ENCODE data around the gene BABAM2. TPM values are rescaled to one million over a fixed set of nuclear protein-coding genes. Genes with fewer than 3 reads are reported as not detected.

BABAM2 gene
- total and polyA plus RNA-seq, 4 donors, result 9.9 to 17.0 (median 13.9) TPM

- Histone ChIP-seq H3K36me3 (ENCODE audit: control insufficient read depth in 4 of 4, insufficient read depth in 3 of 4, low read depth in 1 of 4, low read length in 3 of 4) (peaks cover 0 to 1% (median 0%) of the 10 kb centered on the region in 4 donors), H3K27ac (ENCODE audit: low read depth in 1 of 2, low read length in 2 of 2) (no peak overlapping the region), H3K4me3 (ENCODE audit: low read depth in 1 of 3, low read length in 3 of 3) (no peak overlapping the region), H3K9ac (ENCODE audit: low read depth in 1 of 2, low read length in 2 of 2) (no peak overlapping the region), H3K9me3 (ENCODE audit: control insufficient read depth in 4 of 4, low read length in 3 of 4) (no peaks in the 10 kb centered on the region), H3K4me1 (ENCODE audit: control insufficient read depth in 4 of 4, insufficient read depth in 4 of 4, low read length in 3 of 4) (no peaks in the 10 kb centered on the region), H3K27me3 (ENCODE audit: control insufficient read depth in 4 of 4, insufficient read depth in 4 of 4, low read length in 3 of 4) (no peaks in the 10 kb centered on the region)
- no peak for DNase-seq (ENCODE audit: low spot score)
- TF ChIP-seq TAF1 (conservative IDR thresholded peaks at IDR 0.05) (no peak), RAD21 (IDR thresholded peaks at IDR 0.05) (no peak), FOXA2 (IDR thresholded peaks at IDR 0.05) (no peak), SP1 (IDR thresholded peaks at IDR 0.05) (no peak), FOXA1 (IDR thresholded peaks at IDR 0.05) (no peak), REST (IDR thresholded peaks at IDR 0.05) (no peak), CTCF (IDR thresholded peaks at IDR 0.05; ENCODE audit: low read depth, low read length, missing input control) (no peak), GABPA (IDR thresholded peaks at IDR 0.05 in 1 of 2, conservative IDR thresholded peaks at IDR 0.05 in 1 of 2) (no peak), ZBTB33 (IDR thresholded peaks at IDR 0.05) (no peak), HNF4G (IDR thresholded peaks at IDR 0.05) (no peak), YY1 (IDR thresholded peaks at IDR 0.05) (no peak), JUND (IDR thresholded peaks at IDR 0.05) (no peak), NR2F2 (IDR thresholded peaks at IDR 0.05) (no peak), ATF3 (IDR thresholded peaks at IDR 0.05) (no peak), RXRA (IDR thresholded peaks at IDR 0.05) (no peak), EGR1 (IDR thresholded peaks at IDR 0.05; ENCODE audit: low read depth in 2 of 2) (no peak), HNF4A (conservative IDR thresholded peaks at IDR 0.05) (no peak)
- TF ChIP-seq, protein P1, sequence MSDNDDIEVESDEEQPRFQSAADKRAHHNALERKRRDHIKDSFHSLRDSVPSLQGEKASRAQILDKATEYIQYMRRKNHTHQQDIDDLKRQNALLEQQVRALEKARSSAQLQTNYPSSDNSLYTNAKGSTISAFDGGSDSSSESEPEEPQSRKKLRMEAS (IDR thresholded peaks at IDR 0.05), result no peak
- 97% methylated on average over 3 of the region's 3 CpGs for WGBS
Measured at GRCh38 chr2:28217042-28217740, 326.7 kb downstream of the BABAM2 start.

Data from liver (tissue), 9 donors.